Naive thymus-derived CD8-positive, alpha-beta T cell (primary cell): Measurements from ENCODE around the gene MNAT1. TPM values are rescaled to one million over a fixed set of nuclear protein-coding genes. Genes with fewer than 3 reads are reported as not detected.
"Not testable (repeated sequence)": the region's sequence is repeated elsewhere in the genome, so short reads cannot be mapped to it uniquely, and the experiment has no call there.

Experiments used
- ATAC-seq, 2 donors: fragments of 150-1000 bp; cut with Tn5 transposase in 1 of 2; sonication (Bioruptor Pico), chemical (Tn5 transposase) in 1 of 2; 1 replicate in 1 of 2; 2 replicates in 1 of 2; pipeline ENCODE4 v1.10.0; 2021; ENCODE audit warnings: mild to moderate bottlenecking in 2 of 2, moderate library complexity in 2 of 2
- POLR2A ChIA-PET: fragments of 350-600 bp; sonication (Branson Sonifier 250); formaldehyde crosslinking; loops from one replicate; lab custom pipeline; 2021; ENCODE audit warnings: antibody characterized with exemption; lab: Charles Lee
- DNase-seq, 10 donors: peaks; one replicate each; pipeline versions ENCODE4 v3.0.0 to v3.0.0-alpha.2; 2020 to 2022
- H3K27ac Mint-ChIP-seq, 10 donors: one replicate each; pipeline ENCODE4 v1.8.0; 2020 to 2022; ENCODE audit warnings: mild to moderate bottlenecking in 10 of 10, mixed read lengths in 10 of 10, moderate library complexity in 4 of 10, inconsistent platforms in 1 of 10
- H3K27me3 Mint-ChIP-seq, 5 donors: one replicate each; pipeline ENCODE4 v1.8.0; 2021 to 2022; ENCODE audit warnings: mixed read lengths in 5 of 5
- H3K36me3 Mint-ChIP-seq, 3 donors: one replicate each; pipeline ENCODE4 v1.8.0; 2020 to 2022; ENCODE audit warnings: mixed read lengths in 3 of 3, mild to moderate bottlenecking in 2 of 3, inconsistent platforms in 1 of 3
- H3K4me1 Mint-ChIP-seq, 4 donors: one replicate each; pipeline ENCODE4 v1.8.0; 2021 to 2022; ENCODE audit warnings: mixed read lengths in 4 of 4
- H3K4me3 Mint-ChIP-seq, 10 donors: one replicate each; pipeline ENCODE4 v1.8.0; 2020 to 2022; ENCODE audit warnings: mild to moderate bottlenecking in 10 of 10, mixed read lengths in 10 of 10, moderate library complexity in 6 of 10, inconsistent platforms in 1 of 10
- H3K9me3 Mint-ChIP-seq, 9 donors: one replicate each; pipeline ENCODE4 v1.8.0; 2020 to 2022; ENCODE audit warnings: mixed read lengths in 9 of 9, mild to moderate bottlenecking in 3 of 9, inconsistent platforms in 1 of 9, moderate library complexity in 1 of 9
- polyA plus RNA-seq, 3 donors: library from polyadenylated mRNA; unstranded; fragments of 300-500 nt; fragmentation: Illumina TruSeq; gene quantifications; one replicate each; pipeline ENCODE4 v1.2.3, GENCODE V29; 2021
- total RNA-seq, 8 experiments: library from RNA in 2 of 8; stranded (reverse) in 2 of 8; gene quantifications; one replicate each; pipeline ENCODE4 v1.2.3 and lab custom pipeline; 2021 to 2026

Gene MNAT1
- total and polyA plus RNA-seq, 5 experiments from 2014 or later: 16.4 to 21.7 (median 19.1) TPM

DNA sequence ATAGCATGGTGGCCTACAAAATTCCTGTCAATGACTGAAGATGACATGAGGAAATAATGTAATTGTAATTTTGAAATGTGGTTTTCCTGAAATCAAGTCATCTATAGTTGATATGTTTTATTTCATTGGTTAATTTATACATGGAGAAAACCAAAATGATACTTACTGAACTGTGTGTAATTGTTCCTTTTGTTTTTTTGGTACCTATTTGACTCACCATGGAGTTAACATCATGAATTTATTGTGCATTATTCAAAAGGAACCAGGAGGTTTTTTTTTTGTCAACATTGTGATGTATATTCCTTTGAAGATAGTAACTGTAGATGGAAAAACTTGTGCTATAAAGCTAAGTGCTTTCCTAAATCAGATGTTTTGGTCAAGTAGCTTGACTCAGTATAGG lies 46.0 kb downstream of the MNAT1 start:
- H3K9me3 Mint-ChIP-seq, H3K36me3 Mint-ChIP-seq, ATAC-seq, DNase-seq, H3K4me3 Mint-ChIP-seq, H3K27me3 Mint-ChIP-seq, H3K27ac Mint-ChIP-seq, POLR2A ChIA-PET: not testable (repeated sequence)
- H3K4me1 Mint-ChIP-seq: peaks cover 4 to 17% (median 16%) of the 10 kb centered on the region in 4 donors

DNA sequence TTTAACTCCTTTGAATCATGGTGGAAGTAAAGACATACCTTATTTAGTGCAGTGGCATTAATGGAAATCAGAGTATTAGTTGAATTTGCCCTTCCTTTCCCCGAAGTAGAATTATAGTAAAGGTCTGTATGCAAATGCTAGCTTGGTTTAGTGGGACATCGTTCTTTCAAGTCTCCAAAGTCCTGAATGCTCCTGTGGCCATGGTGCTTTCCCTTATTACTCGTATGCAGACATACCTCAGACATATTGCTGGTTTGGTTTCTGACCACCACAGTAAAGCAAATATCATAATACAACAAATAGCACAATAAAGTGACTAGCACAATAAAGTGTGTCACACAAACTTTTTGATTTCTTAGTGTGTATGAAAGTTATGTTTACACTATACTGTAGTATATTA lies 52.3 kb downstream of the MNAT1 start:
- DNase-seq (no peak), ATAC-seq (no peak)
- H3K9me3 Mint-ChIP-seq: no peaks in the 10 kb centered on the region
- no peak overlapping the region for H3K4me3 Mint-ChIP-seq
- H3K27me3 Mint-ChIP-seq: no peaks in the 10 kb centered on the region
- H3K36me3 Mint-ChIP-seq: peaks cover 0 to 17% (median 13%) of the 10 kb centered on the region in 3 donors
- peaks cover 2 to 6% (median 5%) of the 10 kb centered on the region in 4 donors for H3K4me1 Mint-ChIP-seq
- H3K27ac Mint-ChIP-seq: no peak overlapping the region
- POLR2A ChIA-PET: no interaction called here

DNA sequence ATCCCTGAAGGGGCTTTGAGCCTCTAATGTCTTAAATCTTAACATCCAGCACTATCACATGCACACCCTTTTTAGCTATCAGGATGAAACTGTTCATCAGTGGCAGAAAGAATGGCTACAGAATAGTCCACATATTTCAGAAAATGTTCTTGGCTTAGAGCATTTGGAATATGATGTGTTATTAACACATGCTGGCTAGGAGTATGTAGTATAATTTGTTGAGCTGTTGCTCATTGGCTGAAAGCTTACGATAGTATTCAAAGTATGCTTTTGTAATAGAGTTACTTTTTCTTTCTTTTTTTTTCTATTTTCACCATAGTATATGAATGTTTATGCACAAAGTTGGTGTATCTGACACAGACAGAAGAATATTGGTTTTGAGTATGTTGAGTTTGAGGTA lies 55.1 kb downstream of the MNAT1 start:
- Mint-ChIP-seq H3K9me3 (peaks cover 0 to 2% (median 0%) of the 10 kb centered on the region in 9 donors), H3K27ac (no peak overlapping the region), H3K36me3 (peaks cover 0 to 26% (median 21%) of the 10 kb centered on the region in 3 donors), H3K4me3 (no peak overlapping the region), H3K27me3 (no peaks in the 10 kb centered on the region), H3K4me1 (peaks cover 0 to 5% (median 3%) of the 10 kb centered on the region in 4 donors)
- ATAC-seq: no peak
- POLR2A ChIA-PET: no interaction called here
- DNase-seq: no peak

DNA sequence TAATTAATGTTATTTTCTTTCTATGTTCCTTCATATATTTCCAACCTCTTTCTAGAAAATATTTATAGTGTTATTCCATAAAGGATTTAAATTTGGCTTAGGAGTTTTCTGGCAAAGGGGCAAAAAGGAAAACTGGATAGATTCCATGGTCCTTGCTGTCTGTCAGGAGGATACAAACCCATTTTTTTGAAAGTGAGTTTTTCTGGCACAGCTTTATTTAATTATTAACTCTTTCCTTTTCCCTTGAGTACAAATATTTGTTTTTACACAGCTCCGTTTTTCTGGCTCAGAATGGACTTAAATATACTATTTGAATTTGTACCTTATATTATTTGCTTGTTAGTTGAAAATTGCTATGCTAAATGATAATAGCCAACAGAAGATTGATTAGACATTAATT lies 56.3 kb downstream of the MNAT1 start:
- no peak overlapping the region for H3K27ac Mint-ChIP-seq
- H3K9me3 Mint-ChIP-seq: peaks cover 0 to 4% (median 0%) of the 10 kb centered on the region in 9 donors
- peaks cover 0 to 35% (median 22%) of the 10 kb centered on the region in 3 donors for H3K36me3 Mint-ChIP-seq
- ATAC-seq (no peak), DNase-seq (no peak)
- H3K27me3 Mint-ChIP-seq: no peaks in the 10 kb centered on the region
- POLR2A ChIA-PET: no interaction called here
- H3K4me1 Mint-ChIP-seq: peaks cover 0 to 5% (median 3%) of the 10 kb centered on the region in 4 donors
- no peak overlapping the region for H3K4me3 Mint-ChIP-seq

DNA sequence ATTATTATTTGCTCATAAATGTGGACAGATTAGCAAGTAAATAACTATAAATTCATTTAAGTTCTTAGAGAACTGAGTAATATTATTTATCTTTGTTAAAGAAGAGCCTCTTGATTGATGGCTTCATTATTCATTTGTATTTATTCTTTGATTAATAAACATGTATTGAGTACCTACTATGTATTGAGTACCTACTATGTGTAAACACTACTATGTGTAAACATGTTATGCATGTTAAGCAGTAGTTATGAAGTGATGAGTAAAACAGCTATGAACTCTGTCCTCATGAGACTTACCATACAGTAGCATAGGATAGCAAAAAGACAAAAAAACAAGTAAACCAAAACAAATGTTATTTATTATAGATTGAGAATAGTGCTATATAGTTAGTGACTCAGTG lies 61.9 kb downstream of the MNAT1 start:
- POLR2A ChIA-PET: no interaction called here
- Mint-ChIP-seq H3K9me3 (peaks cover 0 to 4% (median 0%) of the 10 kb centered on the region in 9 donors), H3K27ac (no peak overlapping the region), H3K4me3 (no peak overlapping the region), H3K4me1 (no peaks in the 10 kb centered on the region), H3K36me3 (peaks cover 6 to 52% (median 33%) of the 10 kb centered on the region in 3 donors), H3K27me3 (no peaks in the 10 kb centered on the region)
- no peak for DNase-seq
- no peak for ATAC-seq

DNA sequence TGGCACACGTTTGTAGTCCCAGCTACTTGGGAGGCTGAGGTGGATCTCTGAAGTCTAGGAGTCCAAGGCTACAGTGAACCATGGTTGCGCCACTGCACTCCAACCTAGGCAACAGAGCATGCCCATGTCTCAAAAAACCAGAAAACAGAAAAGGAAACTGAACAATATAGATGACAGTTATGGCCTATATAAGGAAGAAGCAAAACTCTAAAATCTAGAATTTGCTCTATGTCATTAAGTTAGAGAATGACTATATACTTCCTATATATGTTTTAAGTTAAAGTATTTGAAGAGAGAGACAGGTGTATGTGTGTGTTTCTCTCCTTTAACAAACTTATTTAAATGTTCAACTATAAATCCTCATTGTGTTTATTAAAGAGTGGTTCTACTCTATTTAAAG lies 65.8 kb downstream of the MNAT1 start:
- POLR2A ChIA-PET: no interaction called here
- peaks cover 6 to 43% (median 38%) of the 10 kb centered on the region in 3 donors for H3K36me3 Mint-ChIP-seq
- DNase-seq (no peak), ATAC-seq (no peak)
- H3K4me3 Mint-ChIP-seq: no peak overlapping the region
- H3K4me1 Mint-ChIP-seq: no peaks in the 10 kb centered on the region
- no peaks in the 10 kb centered on the region for H3K9me3 Mint-ChIP-seq
- H3K27ac Mint-ChIP-seq: no peak overlapping the region
- H3K27me3 Mint-ChIP-seq: no peaks in the 10 kb centered on the region

DNA sequence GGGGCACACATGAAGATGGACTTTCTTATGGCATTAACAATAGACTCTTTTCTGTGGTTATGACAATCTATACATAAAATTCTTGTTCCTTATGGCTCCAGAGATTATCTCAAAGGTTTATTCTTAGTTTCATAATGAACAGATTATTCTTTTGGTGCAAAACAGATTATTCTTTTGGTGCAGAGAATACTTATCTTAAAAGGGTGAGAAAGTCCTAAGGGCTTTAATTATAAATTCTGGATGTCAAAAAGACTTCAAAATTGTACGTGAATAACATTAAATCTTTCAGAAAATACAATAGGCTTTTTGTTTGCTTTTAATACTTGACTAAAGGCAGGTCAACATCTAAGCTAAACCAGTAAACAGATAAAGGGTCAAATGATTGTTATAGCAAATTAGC lies 69.3 kb downstream of the MNAT1 start:
- no peaks in the 10 kb centered on the region for H3K27me3 Mint-ChIP-seq
- no peak for DNase-seq
- ATAC-seq: no peak
- no peaks in the 10 kb centered on the region for H3K4me1 Mint-ChIP-seq
- POLR2A ChIA-PET: no interaction called here
- peaks cover 6 to 33% (median 22%) of the 10 kb centered on the region in 3 donors for H3K36me3 Mint-ChIP-seq
- H3K27ac Mint-ChIP-seq: no peak overlapping the region
- no peak overlapping the region for H3K4me3 Mint-ChIP-seq
- no peaks in the 10 kb centered on the region for H3K9me3 Mint-ChIP-seq

DNA sequence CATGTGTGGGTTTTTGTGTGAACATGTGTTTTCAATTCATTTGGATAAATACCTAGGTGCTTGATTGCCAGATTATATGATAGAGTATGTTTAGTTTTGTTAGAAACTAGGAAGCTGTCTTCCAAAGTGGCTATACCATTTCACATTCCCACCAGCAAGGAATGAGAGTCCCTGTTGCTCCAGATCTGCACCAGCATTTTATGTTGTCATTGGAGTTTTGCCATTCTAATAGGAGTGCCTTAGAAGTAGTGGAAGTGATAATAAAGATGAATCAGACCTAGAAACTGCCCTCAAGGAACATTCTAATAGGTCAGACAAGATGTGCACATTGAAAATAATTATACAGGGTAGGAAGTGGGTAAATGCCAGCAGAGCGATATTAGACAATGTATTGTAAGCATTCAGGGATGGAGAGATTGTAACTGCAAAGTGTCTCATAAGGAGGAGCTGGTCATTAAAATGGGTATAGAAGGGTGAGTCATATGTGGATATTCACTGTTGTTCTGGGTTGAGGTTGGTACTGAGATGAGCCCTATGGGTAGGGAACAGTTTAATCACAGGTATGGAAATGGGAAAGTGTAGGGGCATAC lies 71.4 kb downstream of the MNAT1 start:
- Mint-ChIP-seq H3K4me3 (no peak overlapping the region), H3K36me3 (peaks cover 4 to 26% (median 25%) of the 10 kb centered on the region in 3 donors), H3K27ac (no peak overlapping the region), H3K27me3 (no peaks in the 10 kb centered on the region), H3K9me3 (no peaks in the 10 kb centered on the region), H3K4me1 (no peaks in the 10 kb centered on the region)
- ATAC-seq (no peak), DNase-seq (no peak)
- POLR2A ChIA-PET: no interaction called here

DNA sequence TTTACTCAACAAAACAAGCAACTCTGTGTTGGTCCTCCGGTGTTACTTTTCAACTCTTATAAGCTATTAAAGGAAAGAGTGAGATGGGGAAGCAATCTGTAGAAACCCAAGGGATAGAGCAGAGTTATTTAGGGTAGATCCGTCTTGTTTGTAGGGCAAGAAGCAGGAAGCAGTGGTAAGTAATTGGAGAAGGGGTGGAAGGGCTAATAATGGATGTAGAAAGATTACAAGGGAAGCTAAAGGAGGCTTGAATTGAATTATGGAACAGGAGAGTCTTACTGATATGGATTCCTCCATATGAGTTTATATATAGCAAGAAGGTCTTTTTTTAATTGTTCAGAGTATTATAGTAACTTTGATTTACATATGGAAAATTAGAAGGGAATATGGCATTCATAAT lies 72.7 kb downstream of the MNAT1 start:
- H3K9me3 Mint-ChIP-seq: no peaks in the 10 kb centered on the region
- no peaks in the 10 kb centered on the region for H3K27me3 Mint-ChIP-seq
- no peak for DNase-seq
- H3K36me3 Mint-ChIP-seq: peaks cover 5 to 36% (median 25%) of the 10 kb centered on the region in 3 donors
- no peak for ATAC-seq
- no peak overlapping the region for H3K27ac Mint-ChIP-seq
- POLR2A ChIA-PET: no interaction called here
- no peak overlapping the region for H3K4me3 Mint-ChIP-seq
- H3K4me1 Mint-ChIP-seq: no peaks in the 10 kb centered on the region

DNA sequence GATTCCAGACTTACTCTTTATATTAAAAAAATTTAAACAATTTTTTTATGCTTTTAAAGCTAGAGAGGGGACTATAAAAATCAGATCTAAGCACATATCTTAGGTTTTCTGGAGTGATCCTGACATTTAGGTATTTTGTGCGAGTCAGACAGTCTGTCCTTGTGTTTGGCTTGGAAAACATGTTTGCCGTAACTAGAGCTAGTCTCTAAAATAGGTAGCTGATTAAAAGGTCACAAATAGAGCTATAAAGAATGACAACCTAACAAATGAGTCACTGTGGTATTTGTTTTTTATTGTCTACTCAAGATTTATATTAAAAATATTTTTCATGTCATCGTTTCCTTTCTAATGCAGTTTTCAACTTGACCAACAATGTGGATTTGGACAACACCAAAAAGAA lies 73.4 kb downstream of the MNAT1 start:
- Mint-ChIP-seq H3K9me3 (no peaks in the 10 kb centered on the region), H3K4me3 (no peak overlapping the region), H3K4me1 (no peaks in the 10 kb centered on the region), H3K36me3 (peaks cover 12 to 39% (median 28%) of the 10 kb centered on the region in 3 donors), H3K27me3 (no peaks in the 10 kb centered on the region), H3K27ac (no peak overlapping the region)
- DNase-seq (no peak), ATAC-seq (no peak)
- POLR2A ChIA-PET: no interaction called here

DNA sequence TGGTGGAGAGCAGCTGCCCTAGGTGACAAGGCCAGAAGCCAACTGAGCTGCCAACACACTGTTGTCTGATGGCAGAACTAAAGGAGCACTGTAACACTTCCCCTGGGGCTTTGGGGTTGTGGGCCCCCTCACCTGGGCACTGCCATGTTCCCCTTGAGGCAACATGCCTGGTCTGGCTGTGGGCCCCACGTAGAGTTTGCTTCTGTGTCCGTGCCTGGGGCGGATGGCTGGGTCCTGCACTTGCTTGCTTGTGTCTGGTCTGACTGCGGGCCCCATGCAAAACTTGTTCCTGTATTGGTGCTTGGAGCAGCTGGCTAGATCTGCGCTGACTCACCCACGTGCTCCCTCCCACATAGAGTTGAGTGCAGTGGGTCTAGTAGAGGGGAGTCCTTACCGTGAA lies 78.4 kb downstream of the MNAT1 start:
- peaks cover 16 to 55% (median 29%) of the 10 kb centered on the region in 3 donors for H3K36me3 Mint-ChIP-seq
- no peak for DNase-seq
- no peak overlapping the region for H3K27ac Mint-ChIP-seq
- POLR2A ChIA-PET: interaction anchor here (0.5 kb wide), 1 partner anchor 74 kb away, joined by 4 read pairs; no protein-coding TSS in a partner anchor
- H3K4me3 Mint-ChIP-seq: no peak overlapping the region
- H3K27me3 Mint-ChIP-seq: no peaks in the 10 kb centered on the region
- peaks cover 0 to 3% (median 0%) of the 10 kb centered on the region in 4 donors for H3K4me1 Mint-ChIP-seq
- H3K9me3 Mint-ChIP-seq: no peaks in the 10 kb centered on the region
- no peak for ATAC-seq

DNA sequence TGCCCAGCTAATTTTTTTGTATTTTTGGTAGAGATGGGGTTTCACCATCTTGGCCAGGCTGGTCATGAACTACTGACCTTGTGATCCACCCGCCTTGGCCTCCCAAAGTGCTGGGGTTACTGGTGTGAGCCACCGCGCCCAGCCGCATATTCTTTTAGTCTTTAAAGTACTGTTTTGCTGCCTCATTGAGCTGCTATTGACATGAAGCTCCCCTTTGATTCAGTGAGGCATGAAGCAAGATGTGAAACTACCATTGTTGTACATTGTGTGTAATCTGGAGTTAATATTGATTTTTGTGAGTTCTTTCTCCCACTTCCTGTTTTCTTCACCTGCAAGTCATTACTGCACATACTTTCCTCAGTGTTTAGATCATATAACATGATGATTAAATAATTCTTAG lies 80.8 kb downstream of the MNAT1 start:
- POLR2A ChIA-PET: no interaction called here
- DNase-seq: no peak
- no peak overlapping the region for H3K27ac Mint-ChIP-seq
- H3K27me3 Mint-ChIP-seq: no peaks in the 10 kb centered on the region
- no peaks in the 10 kb centered on the region for H3K9me3 Mint-ChIP-seq
- peaks cover 16 to 49% (median 30%) of the 10 kb centered on the region in 3 donors for H3K36me3 Mint-ChIP-seq
- H3K4me3 Mint-ChIP-seq: no peak overlapping the region
- no peak for ATAC-seq
- peaks cover 0 to 3% (median 0%) of the 10 kb centered on the region in 4 donors for H3K4me1 Mint-ChIP-seq

DNA sequence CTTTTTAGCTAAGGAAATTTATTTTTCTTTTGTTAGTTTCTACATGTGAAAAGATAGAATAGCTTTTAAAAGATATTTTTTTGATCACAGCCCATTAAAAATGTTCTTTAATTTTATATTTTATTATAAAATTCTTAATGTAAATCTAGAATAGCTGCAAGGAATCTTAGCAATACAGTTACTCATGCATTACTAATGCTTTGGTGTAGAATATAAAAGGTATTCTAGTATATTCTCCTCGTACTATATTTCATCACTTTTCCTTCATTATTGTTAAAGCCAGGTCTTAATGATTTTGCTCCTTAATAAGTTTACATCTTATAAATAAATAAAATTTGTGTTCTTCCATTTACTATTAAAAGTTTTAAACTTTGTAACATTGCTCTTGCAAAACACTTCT lies 82.6 kb downstream of the MNAT1 start:
- POLR2A ChIA-PET: no interaction called here
- H3K4me3 Mint-ChIP-seq: no peak overlapping the region
- ATAC-seq: no peak
- no peaks in the 10 kb centered on the region for H3K27me3 Mint-ChIP-seq
- peaks cover 11 to 40% (median 23%) of the 10 kb centered on the region in 3 donors for H3K36me3 Mint-ChIP-seq
- peaks cover 0 to 3% (median 0%) of the 10 kb centered on the region in 4 donors for H3K4me1 Mint-ChIP-seq
- H3K27ac Mint-ChIP-seq: no peak overlapping the region
- DNase-seq: no peak
- H3K9me3 Mint-ChIP-seq: no peaks in the 10 kb centered on the region

DNA sequence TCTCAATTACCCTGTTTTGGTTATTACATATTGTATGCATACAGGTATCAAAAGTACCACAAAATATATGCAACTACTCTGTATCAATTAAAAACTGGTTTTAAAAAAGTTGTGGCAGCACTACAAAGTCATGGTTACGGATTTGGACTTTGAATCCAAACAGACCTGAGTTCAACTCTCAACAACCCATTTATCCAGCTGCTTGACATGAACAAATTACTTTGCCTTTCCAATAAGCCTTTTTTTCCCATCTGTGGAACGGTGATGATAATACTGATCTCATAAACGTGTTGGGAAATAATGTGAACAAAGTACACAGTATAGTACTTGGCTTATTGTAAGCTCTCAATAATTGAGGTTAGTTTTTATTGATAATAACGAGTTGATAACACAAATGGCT lies 85.0 kb downstream of the MNAT1 start:
- DNase-seq: no peak
- Mint-ChIP-seq H3K4me1 (peaks cover 0 to 3% (median 0%) of the 10 kb centered on the region in 4 donors), H3K27me3 (no peaks in the 10 kb centered on the region), H3K27ac (no peak overlapping the region), H3K4me3 (no peak overlapping the region), H3K9me3 (no peaks in the 10 kb centered on the region), H3K36me3 (peaks cover 0 to 27% (median 12%) of the 10 kb centered on the region in 3 donors)
- no peak for ATAC-seq
- POLR2A ChIA-PET: no interaction called here
